ENCODE measurements around the gene PLA2G3.
"Not testable (repeated sequence)": the region's sequence is repeated elsewhere in the genome, so short reads cannot be mapped to it uniquely, and the experiment has no call there.

Gene PLA2G3

GRCh38 chr22:31139866-31140716 lies at the start of gene PLA2G3:
TSS of gene PLA2G3 (minus strand) at chr22:31140508. CDS start at chr22:31140354, 154 bp downstream.
- peak; percentile 74 for DNase-seq

- no peak for DNase-seq
Observed at GRCh38 chr22:31187627-31188026, 47.3 kb upstream of the PLA2G3 start.

- DNase-seq: no peak
Observed at GRCh38 chr22:31185056-31185455, 44.7 kb upstream of the PLA2G3 start.

GRCh38 chr22:31184015-31184414 lies 43.7 kb upstream of the PLA2G3 start:
- no peak for DNase-seq

- DNase-seq: peak; percentile 39
Observed at GRCh38 chr22:31179345-31179744, 39.0 kb upstream of the PLA2G3 start.

- DNase-seq: no peak
Observed at GRCh38 chr22:31178859-31179258, 38.6 kb upstream of the PLA2G3 start.

- no peak for DNase-seq
Observed at GRCh38 chr22:31177420-31178162, 37.3 kb upstream of the PLA2G3 start.

- no peak for DNase-seq
Observed at GRCh38 chr22:31176923-31177322, 36.6 kb upstream of the PLA2G3 start.

- DNase-seq: no peak
Observed at GRCh38 chr22:31173386-31174145, 33.3 kb upstream of the PLA2G3 start.

- not testable (repeated sequence) for DNase-seq
Observed at GRCh38 chr22:31171734-31172133, 31.4 kb upstream of the PLA2G3 start.

GRCh38 chr22:31170971-31171370 lies 30.7 kb upstream of the PLA2G3 start:
- DNase-seq: no peak

- DNase-seq: no peak
Observed at GRCh38 chr22:31162015-31162765, 21.9 kb upstream of the PLA2G3 start.

- no peak for DNase-seq
Observed at GRCh38 chr22:31161386-31161785, 21.1 kb upstream of the PLA2G3 start.

GRCh38 chr22:31160328-31160978 lies 20.1 kb upstream of the PLA2G3 start:
- no peak for DNase-seq

- no peak for DNase-seq
Observed at GRCh38 chr22:31155422-31155821, 15.1 kb upstream of the PLA2G3 start.

GRCh38 chr22:31154975-31155374 lies 14.7 kb upstream of the PLA2G3 start:
- DNase-seq: no peak

GRCh38 chr22:31153357-31153756 lies 13.0 kb upstream of the PLA2G3 start:
- no peak for DNase-seq

- no peak for DNase-seq
Observed at GRCh38 chr22:31151872-31152271, 11.6 kb upstream of the PLA2G3 start.

GRCh38 chr22:31150615-31151014 lies 10.3 kb upstream of the PLA2G3 start:
- DNase-seq: no peak

GRCh38 chr22:31148953-31149627 lies 8.8 kb upstream of the PLA2G3 start:
- DNase-seq: peak; percentile 17

GRCh38 chr22:31148488-31148887 lies 8.2 kb upstream of the PLA2G3 start:
- DNase-seq: no peak

All from DMS79 treated with DMSO at 0.1 percent for 48 hours (cell line).